GM20431 (cell line): Measurements from ENCODE around the gene CALM3.

ENCODE experiments used
- in situ Hi-C: fragments of 300-500 bp; cut with MseI, MboI; formaldehyde crosslinking; loops from one replicate; pipeline ENCODE4 v1.15.0; 2020; ENCODE audit warnings: low sequenced_read_pairs; ENCODE audit not compliant: unreplicated experiment

Gene CALM3

DNA sequence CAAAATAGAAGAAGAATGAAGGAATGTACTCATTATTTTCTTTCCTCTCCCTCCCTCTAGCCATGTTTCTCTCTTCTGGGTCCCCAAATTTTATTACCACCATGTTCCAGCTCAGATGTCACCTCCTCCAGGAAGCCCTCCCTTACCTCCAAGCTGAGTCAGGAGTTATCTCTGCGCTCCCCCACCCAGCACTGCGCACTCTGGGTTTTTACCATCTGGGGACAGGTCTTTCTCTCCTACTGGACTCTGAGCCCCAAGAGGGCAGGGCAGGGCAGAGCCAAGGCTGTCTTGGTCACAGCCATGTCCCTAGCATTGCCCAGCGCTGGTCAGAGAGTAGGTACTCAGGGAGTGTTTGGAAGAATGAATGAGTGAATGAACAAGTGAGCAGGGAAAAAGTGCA, 32.0 kb downstream of the CALM3 start:
- in situ Hi-C loops, result no loop called here

DNA sequence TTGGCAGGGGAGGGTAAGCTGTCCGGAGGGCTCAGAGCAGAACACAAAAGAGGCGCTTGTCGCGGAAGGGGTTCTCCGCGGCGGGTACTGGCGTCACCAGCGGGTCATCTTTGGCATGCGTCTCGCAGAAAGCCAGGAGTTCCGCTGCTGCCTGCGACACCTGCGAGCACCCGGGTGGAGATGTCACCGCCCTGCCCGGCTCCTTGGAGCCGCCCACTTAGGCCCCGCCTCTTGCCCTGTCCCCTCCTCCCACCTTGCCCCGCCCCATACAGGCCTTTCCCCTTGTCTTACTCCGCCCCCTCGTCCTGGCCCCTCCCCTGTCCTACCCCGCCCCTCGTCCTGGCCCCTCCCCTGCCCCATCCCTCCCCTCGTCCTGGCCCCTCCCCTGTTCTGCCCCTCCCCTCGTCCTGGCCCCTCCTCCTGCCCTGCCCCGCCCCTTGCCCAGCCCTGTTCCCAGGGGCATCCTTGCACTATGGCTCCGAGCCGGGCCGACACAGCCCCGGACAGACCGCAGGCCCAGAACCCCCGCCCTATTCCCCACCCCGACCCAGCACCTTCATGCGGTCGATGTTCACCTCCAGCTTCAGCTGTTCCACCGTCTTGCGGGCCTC, 33.0 kb downstream of the CALM3 start:
- in situ Hi-C loops, result no loop called here

DNA sequence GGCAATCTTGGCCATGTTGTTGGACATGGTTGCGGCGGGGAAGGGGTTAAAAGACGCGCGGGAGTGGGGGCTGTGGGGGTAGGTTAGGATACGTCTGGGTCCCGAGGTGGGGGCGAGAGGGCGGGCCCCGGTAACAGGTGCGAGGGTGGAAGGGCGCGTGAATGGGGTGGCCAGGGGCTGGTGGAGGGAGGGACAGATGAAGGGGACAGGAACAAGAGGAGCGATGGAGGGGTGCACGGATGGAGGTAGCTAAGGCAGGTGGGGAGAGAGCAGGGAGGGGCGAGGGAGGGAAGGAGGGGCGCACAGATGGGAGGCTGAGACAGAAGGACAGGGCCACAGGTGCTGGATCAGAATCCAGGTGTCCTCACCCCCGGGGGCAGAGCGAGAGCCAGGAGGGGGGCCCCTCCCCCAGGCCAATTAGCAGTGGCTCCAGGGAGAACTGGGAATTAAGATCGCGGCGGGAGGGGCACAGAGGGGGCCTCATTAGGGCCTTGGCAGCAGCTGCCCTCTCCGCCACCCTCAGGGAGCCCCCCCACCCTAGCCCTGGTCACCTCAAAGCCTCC, 33.6 kb downstream of the CALM3 start:
- in situ Hi-C loops, result no loop called here

DNA sequence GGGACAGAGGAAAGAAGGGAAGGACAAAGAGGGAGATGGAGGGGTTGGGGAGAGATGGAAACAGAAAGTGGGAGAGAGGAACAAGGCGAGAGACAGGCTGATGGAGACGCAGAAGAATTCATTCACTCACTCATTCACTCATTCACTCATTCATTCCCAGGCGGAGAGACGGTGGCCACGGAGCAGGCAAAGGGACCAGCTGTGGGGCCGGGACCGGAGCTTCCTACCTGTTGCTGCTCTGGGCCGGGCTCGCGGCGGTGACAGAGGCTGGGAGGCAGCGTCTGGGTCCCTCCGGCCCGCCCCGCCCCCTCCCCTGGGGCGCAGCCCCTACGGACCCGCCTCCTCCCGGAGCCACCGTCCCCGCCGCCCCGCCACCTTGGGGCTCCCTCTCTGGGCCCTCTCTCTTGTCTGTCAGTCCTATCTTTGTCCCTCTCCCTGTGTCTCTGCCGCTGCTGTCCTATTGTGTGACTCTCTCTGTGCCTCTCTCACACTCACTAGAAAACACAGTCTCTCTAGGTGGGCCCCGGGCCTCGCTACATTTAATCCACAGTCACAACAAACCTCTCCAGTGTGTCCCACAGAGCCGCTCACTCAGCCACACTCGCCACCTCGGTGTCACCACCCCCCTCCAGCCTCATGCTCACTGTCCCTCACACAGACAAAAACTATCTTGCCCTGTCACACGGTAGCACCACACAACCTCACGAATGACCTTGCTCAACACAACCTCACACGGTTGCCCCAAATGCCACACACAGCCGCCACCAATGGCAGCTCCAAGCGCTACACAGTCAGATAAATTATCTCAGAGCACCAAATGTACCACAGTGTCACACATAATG, 35.0 kb downstream of the CALM3 start, which contains the start of gene GNG8:
Gene GNG8 (minus strand): TSS at position 283 of the 842 bp plus-strand sequence. CDS start 1,520 bp downstream, outside the sequence.
- in situ Hi-C loops, result no loop called here

DNA sequence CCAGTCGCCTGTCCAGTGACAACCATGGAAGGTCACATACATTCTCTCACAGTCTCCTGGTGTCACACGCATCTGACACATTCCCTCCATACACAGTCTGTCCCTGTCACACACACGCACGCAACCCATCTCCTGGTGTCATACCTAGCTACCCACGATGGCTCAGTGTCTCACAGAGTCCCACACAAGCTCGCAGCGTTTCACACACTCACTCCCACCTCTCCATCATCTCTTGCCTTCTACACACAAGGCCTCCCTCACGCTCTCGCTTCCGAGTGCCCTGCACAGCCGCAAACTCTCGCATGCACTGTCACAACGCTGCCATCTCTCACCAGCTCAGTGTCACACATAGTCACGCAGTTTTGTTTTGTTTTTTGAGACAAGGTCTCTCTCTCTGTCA, 36.1 kb downstream of the CALM3 start:
- in situ Hi-C loops, result no loop called here

DNA sequence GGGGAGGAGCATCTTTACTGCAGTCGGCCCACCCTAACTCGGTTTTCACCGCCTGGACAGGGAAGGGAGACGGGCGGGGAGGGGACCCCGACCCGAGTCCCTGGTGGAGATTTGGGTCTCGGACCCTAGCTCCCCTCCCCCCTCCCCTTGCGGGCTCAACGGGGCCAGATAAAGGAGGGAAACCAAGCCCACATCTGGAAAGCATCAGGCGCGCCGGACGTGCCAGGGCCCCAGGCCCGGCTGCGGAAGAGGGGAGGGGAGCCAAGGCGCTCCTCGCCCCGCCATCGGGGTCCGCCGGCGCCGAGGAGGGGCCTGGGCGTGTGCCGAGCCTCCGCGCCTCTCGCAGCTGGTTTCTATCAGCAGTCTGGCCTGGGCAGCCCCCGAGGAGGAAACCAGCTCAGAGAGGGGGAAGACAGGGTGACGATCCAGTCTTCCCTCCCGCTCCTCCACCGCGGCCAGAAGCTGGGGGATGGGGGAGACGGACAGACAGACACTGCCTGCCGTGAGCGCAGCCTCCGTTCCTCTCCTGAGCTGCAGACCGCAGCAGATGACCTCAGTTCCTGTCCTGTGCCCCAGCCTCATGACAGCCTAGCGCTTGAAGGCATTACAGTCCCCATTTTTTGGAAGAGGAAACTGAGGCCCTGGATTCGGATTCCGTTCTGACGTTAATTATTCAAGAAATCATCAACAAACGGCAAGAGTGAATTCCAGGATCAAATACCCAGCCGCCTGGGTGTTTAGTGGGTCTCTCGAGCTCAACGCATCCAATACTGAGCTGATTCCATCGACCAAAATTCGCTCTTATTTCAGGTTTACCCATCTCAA, 38.4 kb downstream of the CALM3 start:
- in situ Hi-C loops, result no loop called here

DNA sequence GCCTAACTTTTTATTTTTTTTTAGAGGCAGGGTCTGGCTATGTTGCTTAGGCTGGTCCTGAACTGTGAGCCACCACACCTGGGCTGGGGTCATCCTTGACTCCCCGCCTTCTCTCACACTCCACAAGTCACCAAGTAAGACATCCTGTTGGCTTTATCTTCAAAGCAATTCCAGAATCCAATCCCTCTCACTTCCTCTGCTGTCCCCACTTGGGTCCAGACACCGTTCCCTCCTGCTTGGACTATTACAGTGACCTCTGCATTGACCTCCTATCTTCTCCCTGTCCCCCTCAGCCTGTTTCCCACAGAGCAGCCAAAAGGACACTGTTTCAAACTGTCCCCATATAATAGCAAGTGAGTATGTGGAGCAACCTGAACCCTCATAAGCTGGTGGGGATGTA, 39.5 kb downstream of the CALM3 start:
- in situ Hi-C loops, result no loop called here

DNA sequence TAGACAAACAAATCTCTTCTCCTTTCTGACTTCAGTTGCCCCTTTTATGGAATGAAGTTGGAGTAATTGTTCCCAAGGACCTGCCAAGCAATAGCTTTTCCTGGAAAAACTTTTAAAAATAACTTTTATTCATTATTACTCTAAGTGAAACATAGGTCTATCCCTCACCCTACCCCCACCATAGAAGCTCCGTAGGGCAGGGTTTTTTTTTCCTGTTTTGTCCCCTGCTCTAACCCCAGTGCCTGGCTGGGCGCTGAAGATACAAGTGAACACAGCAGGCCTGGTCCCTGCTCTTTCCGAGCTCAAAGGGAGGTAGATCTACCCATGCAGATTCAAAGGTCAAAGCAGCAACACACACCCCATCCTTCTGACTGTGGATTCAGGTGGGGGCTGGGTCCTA, 43.6 kb downstream of the CALM3 start:
- in situ Hi-C loops, result no loop called here

DNA sequence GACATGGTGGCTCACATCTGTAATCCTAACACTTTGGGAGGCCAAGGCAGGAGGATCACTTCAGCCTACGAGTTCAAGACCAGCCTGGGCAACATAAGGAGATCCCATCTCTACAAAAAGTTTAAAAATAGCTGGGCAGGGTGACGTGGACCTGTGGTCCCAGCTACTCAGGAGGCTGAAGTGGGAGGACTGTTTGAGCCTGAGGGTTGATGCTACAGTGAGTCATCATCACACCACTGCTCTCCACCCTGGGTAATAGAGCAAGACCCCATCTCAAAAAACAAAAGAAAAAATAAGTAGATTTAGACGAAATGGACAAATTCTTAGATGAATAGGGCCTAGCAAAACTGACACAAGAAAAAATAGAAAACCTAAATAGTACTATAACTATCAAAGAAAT, 45.3 kb downstream of the CALM3 start:
- in situ Hi-C loops, result no loop called here

DNA sequence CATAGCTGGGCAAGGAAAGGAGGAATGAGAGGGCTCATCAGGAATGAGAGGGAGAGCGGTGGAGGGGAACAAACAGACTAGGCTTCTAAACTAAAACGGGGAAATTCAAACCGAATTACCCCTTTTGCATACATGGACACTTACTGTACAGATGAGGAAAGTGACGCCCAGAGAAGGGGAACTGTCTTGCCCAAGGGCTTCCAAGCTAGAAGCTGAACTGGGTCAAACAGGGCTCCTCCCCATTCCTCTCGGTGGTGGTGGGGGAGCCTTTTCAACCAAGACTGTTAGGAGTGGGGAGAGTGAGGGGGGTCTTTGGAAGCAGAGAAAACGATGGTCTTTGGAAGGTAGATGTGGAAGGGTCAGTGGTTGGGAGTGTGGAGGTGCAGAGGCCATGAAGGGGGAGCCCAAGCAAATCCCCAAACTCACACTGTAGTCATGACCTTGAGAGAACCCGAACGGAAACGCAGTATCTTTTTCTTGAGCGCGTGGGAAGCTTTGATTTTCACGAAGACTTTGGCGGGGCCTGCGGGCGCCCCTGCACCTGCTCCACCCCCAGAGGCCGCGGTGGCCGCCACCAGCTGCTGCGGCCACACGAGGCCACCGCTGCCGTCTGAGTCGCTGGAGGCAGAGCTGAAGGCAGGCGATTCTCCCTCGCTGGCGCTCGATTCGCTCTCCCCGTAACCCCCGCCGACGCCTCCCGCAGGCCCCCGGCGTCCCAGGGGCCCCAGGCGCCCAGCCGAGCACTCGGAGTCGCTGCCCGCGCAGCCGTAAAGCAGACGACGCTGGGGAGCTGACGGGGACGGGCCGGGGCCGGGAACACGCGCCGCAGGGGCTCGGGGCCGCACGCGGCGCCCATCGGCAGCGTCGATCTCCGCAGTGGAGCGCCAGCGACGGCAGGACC, 47.2 kb downstream of the CALM3 start:
- in situ Hi-C loops, result no loop called here

DNA sequence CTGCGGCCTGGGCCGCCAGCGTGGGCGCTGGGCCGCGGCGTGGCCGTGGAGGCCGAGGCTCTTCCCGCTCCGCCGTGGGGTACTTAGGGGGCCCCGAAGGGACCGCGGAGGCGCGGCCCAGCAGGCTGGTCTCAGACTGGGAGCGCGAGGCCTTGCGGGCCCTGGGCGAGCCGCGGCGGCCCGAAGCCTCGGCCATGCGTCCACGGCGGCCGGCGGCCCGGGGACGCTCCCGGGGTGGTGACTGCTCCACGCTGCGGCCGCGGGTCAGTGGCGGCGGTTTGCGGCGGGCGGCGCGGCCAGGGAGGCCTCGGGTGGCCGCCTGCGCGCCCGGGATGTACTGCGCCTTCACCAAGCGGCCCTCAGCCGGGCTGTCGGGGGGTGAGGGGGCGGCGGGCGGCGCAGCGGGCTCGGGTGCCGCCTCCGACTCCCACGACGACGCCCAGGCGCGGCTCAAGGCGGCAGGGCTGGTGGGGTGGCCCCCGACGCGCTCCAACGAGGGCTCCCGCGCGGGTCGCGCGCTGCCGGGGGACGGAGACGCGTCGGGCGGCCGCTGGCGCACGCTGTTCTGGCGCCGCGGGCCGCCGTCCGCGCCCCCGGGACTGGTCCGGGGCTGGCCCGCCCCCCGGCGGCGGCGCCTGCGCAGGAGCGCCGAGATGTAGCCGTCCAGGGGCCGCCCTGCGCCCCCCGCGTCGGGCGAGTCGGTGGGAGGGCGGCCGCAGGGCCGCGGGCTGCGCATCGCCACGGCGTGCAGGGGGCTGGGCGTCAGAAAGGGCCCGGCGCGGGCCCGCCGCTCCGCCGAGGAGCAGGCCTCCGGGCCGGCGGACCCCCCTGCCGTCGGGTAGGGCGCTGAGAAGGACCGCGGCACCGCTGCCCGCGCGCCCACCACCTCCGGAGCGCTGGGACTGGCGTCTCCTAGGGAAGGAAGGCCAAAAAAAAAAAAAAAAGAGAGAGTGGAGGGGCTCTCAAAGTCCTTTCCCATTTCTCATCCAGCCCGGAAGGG, 48.1 kb downstream of the CALM3 start:
- in situ Hi-C loops, result no loop called here

DNA sequence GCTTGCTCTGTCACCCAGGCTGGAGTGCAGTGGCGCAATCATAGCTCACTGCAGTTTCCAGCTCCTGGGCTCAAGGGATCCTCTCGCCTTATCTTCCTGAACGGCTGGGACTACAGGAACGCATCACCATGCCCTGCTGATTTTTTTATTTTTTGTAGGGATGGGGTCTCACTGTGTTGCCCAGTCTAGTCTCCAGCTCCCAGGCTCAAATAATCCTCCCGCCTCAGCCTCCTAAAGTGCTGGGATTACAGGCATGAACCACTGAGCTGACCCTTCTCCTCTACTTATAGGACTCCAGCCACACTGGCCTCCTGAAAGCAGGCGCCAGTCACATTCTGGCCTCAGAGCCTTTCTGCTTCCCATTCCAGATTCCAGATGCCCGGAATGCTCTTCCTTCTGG, 49.3 kb downstream of the CALM3 start:
- in situ Hi-C loops, result no loop called here

DNA sequence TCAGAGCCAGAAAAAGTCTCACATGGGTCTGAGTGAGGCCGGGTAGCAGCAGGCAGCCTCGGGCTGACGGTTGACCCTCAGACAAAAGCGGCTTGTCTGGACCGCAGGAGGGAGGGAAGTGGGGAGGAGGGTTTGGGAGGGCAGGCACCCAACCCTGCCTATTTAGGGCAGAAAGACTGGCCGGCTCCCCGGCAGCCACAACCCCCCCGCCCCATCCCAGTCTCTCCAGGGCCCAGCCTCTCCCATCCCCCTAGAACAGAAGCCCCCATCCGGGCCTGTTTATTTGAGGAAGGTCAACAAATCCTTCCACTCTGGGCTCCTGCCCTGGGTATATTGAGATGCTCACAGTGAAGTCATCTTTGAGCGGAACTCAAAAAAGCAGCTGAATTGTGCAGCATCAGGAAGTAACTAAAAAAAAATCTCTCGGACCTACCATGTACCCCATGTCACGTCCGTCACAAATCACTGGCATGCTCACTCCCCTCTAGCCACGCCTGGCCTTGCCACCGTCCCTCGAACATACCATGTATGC, 53.6 kb downstream of the CALM3 start:
- in situ Hi-C loops, result no loop called here

DNA sequence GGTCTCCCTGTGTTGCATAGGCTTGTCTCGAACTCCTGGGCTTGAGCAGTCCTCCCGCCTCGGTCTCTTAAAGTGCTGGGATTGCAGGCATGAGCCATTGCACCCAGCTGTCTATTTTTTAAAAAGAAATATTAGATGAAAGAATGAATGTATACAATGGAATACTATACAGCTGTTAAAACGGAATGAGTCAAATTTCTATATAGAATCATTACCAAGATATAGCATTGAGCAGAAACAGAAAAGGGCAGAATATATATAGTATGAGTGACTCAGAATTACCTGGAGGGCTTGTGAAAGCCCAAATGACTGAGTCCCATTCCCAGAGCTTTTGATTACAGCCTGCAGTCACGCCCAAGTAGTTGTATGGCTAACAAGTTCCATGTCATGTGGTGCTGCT, 55.4 kb downstream of the CALM3 start:
- in situ Hi-C loops, result no loop called here

DNA sequence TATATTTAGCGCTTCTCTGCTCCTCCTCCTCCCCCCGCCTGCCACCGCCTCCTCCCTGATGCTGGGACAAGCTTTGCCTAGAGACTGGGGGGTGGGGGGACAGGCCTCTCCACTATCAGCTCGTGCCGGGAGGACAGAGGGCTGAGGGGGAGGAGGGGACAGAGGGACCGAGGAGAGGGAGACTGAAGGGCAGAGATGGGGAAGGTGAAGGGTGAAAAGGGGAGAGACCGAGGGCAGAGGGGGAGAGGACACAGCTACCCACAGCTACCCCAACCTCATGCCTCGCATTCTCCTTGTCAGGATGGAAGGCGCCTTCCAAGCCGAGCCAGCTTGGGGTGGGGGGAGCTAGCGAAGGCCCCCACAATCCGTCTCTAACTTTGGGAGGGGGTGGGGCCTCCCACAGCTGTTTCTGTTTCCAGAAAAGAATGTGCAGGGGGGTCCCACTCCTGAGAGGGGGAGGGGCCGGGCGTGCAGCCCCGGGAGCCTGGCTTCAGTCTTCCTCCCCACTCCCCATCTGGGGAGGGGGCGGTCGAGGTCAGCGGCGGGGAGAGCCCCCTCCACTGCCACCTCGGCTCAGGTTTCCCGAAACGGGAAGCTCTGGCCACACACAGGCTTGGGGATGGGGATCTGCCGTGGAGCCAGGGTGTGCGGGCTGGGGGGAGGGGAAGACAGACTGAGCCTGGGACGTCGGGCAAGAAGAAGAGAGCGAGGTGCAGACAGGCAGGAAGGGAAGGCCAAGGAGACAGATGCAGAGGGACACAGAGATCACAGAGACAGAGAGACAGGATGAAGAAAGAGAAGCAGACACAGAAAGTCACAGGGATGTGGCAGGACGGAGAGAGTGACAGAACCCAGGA, 58.2 kb downstream of the CALM3 start:
- in situ Hi-C loops, result no loop called here

DNA sequence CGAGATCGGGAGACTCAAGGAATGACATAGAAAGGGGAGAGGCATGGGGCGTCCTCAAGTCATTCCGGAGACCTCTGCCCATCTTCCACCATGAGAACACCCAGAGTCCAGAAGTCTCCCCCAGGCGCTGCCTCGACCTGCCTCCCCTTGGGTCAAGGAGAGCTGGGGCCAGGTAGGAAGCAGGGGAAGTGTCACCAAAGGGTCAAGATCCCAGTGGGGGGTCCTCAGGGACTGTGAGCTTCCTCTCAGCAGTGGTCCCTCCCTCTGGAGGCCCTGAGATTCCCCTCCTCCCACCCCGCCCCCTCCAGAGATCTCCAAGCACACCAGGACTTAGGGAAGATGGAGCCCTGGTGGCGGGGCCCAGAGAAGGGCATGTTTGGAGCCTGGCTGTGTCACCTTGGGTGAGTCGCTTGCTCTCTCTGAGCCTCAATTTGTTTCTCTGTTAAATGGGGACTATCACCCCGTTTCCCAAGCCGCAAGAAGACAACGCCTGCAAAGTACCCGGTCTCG, 58.9 kb downstream of the CALM3 start:
- in situ Hi-C loops, result no loop called here
